ENCODE results near the gene INTS3.

Gene INTS3

DNA sequence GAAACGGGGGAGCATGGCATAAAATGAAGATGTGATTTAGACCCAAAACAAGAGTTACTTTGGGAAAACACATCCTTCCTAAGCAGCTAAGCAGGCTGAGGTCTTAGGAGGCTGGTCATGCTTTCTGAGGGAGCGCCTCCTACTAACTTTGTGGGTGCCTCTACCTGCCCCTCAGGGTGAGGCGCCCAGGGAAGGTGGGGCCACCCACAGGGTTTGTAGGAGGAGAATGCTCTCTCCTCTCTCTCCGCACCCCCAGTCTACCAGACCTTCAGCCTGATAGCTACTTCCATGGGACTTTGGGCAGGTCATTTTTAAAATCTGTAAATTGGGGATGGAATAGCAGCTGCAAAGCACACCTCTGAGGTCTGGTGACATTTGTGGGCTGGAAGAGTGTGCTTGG is 71.2 kb downstream of the INTS3 start:
- no peak for DNase-seq

- DNase-seq: no peak
Observed at GRCh38 chr1:153799566-153800465, 72.0 kb downstream of the INTS3 start.

- DNase-seq: no peak
Observed at GRCh38 chr1:153800516-153800915, 72.7 kb downstream of the INTS3 start.

DNA sequence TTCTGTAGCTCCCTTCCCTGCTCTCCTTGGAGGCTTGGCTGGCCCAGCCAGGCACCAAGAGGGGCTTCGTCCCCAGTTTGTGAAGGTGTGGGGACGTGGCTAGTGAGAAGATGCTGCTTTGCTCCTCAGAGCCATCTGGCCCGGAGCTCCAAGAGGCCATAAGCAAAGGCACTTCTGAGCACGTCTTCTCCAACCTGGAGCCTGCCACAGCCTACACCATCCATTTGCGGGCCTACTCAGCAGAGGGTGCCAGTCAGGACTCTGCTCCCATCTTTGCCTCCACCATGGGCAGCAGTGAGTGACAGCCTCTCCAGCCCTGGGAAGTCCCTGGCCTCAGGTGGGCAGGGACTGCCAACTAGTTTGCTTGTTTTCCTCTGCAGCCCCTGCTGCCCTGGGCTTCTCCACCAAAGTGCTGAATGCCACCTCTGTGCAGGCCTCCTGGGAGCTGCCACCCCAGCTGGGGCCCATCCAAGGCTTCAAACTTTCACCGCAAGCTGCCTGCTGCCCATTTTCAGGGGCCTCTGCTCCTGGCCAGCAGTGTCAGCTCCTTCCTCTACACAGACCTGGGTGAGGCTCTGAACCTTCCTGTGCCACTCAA is 73.3 kb downstream of the INTS3 start:
- no peak for DNase-seq

DNA sequence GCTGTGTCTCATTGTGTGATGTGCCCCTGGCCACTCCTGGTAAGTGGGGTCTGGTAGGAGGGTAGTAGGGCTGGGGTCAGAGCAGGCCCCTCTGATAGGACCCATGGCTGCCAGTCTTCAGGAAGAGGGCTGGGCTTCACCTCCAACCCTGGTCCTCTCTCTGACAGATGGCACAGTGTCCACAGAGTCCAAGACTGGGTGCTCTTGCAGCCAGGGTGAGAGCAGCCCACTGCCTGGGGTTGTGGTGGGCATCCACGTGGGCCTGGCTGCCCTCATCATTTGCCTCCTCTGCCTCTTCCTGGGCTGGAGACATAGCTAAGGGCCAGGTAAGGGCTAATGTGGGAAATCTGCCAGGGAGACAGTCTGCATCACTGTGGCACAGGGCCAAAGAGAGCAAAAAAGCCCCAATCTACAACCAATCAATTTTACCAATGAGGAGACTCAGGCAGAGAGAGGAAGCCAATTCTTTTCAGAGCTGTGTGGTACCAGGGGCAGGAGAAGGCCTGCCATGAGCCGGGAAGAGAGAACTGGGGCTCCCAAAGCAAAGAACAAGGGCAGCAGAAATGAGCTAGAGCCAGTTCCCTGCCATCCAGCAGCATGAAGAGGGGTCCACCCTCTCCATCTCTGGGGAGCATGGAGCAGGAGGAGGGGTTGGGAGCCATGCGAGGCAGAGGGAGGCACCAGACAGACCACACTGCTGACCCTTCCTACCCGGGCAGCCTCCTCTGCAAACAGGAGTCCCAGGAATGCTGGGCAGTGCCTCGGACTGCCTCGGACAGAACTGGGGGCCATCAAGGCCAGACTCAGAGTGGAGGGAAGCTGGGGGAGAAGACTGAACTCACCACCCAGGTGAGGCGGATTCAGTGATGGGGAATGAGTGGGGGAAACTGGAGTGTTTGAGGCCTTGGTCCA is 74.2 kb downstream of the INTS3 start:
- DNase-seq: no peak

- DNase-seq: no peak
Observed at GRCh38 chr1:153803470-153804056, 75.7 kb downstream of the INTS3 start.

GRCh38 chr1:153804112-153804511 is 76.3 kb downstream of the INTS3 start:
- DNase-seq: no peak

DNA sequence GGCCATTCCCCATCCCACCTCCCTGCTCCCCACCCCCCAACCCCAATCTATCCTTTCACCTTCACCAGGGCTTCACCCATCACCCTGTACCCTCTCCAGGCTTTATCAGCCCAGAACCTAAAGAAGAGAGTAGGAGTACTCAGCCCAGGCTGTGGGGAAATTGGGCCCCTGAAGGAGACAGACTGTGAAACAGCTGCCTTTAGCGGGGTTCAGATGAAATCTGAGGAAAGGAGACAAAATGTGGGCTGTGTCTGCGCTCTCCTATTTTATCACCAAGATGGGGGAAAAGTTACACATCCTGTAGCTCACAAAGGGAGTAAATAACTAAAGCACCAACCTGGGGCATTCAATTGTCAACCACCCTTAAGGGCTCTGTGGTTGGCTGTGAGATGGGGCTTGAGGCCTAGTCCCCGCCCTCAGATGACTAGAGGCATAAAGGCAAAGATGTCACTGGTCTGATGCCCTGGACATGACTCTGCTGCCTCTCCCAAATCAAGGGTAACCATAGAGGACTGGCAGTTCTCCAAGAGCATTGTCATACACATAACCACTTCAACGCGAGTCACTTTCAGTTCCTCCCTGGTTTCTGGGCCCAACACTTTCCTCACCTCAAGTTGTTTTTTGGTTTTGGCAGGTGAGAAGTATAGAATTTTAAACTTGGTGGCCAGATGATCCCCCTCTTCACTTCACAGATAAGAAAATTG is 77.3 kb downstream of the INTS3 start:
- DNase-seq: no peak

GRCh38 chr1:153805886-153806719 is 78.3 kb downstream of the INTS3 start:
- DNase-seq: no peak

GRCh38 chr1:153816283-153816889 is 88.5 kb downstream of the INTS3 start:
- no peak for DNase-seq

GRCh38 chr1:153818876-153819275 is 91.0 kb downstream of the INTS3 start:
- DNase-seq: no peak
